Gastrocnemius medialis (tissue), 4 donors: ENCODE measurements around the gene RANBP10. TPM values are rescaled to one million over a fixed set of nuclear protein-coding genes. Genes with fewer than 3 reads are reported as not detected.

Experiments
- ATAC-seq, 2 donors: fragments of 150-250 bp; one replicate each; pipeline ENCODE4 v1.9.1; 2016
- DNase-seq, 2 donors: peaks; one replicate each; pipeline ENCODE4 v3.0.0-alpha.2; 2019
- H3K27ac ChIP-seq, 4 donors: fragments of 200-600 bp; sonication (generic); 1 replicate in 1 of 4; 2 replicates in 3 of 4; pipeline ENCODE4 v1.5.1; 2016 to 2018; ENCODE audit warnings: mild to moderate bottlenecking in 2 of 4, moderate library complexity in 1 of 4
- H3K27me3 ChIP-seq, 3 donors: fragments of 200-600 bp; sonication (generic) in 2 of 3; 1 replicate in 1 of 3; 2 replicates in 2 of 3; pipeline versions ENCODE4 v1.5.1 to v1.6.0; 2016 to 2019; ENCODE audit warnings: mild to moderate bottlenecking in 1 of 3, moderate library complexity in 1 of 3
- H3K36me3 ChIP-seq, 2 donors: fragments of 200-600 bp; sonication (generic) in 1 of 2; one replicate each; pipeline ENCODE4 v1.5.1; 2017 to 2018
- H3K4me1 ChIP-seq, 2 donors: fragments of 200-600 bp; sonication (generic) in 1 of 2; one replicate each; pipeline ENCODE4 v1.5.1; 2016 to 2017; ENCODE audit warnings: mild to moderate bottlenecking in 2 of 2
- H3K4me3 ChIP-seq, 4 donors: fragments of 200-600 bp; sonication (generic) in 3 of 4; 1 replicate in 1 of 4; 2 replicates in 3 of 4; pipeline ENCODE4 v1.5.1; 2016 to 2019; ENCODE audit warnings: mild to moderate bottlenecking in 2 of 4
- H3K9me3 ChIP-seq, 3 donors: fragments of 200-600 bp; sonication (generic) in 2 of 3; 1 replicate in 1 of 3; 2 replicates in 2 of 3; pipeline ENCODE4 v1.5.1; 2016 to 2019
- POLR2A ChIP-seq, 2 donors: fragments of 450-650 bp; IDR thresholded peaks; one replicate each; pipeline ENCODE4 v1.6.1; 2017; ENCODE audit warnings: antibody characterized with exemption in 2 of 2, mild to moderate bottlenecking in 2 of 2, moderate library complexity in 2 of 2
- in situ Hi-C, 4 donors: fragments of 200-750 bp; cut with MboI; loops; one replicate each; pipeline versions ENCODE4 v1.15.0 to v1.8.0; 2017; ENCODE audit warnings: low sequenced_read_pairs in 4 of 4
- intact Hi-C: fragments of 100-400 bp; cut with DNase I; formaldehyde crosslinking; loops from one replicate; pipeline ENCODE4 v1.15.1; 2023; ENCODE audit warnings: low total_unique reads
- total RNA-seq, 4 donors: library from RNA; depleted of rRNA; stranded (reverse); fragments of >200 nt; gene quantifications; one replicate each; pipeline versions ENCODE4 v1.1.0 to v1.2.3, GENCODE V29; 2016
- TF ChIP-seq, protein P1 (sequence below), 5 experiments: fragments of 450-650 bp in 3 of 5; fragments of 200-600 bp in 2 of 5; sonication (generic) in 2 of 5; IDR thresholded peaks in 4 of 5; conservative IDR thresholded peaks in 1 of 5; 1 replicate in 4 of 5; 2 replicates in 1 of 5; pipeline ENCODE4 v1.5.1; 2016 to 2019; ENCODE audit warnings: antibody characterized with exemption in 5 of 5, mild to moderate bottlenecking in 3 of 5, moderate library complexity in 3 of 5

RANBP10 gene
- 10 to 100 TPM; 12.6 to 46.6 (median 14.8) TPM for total RNA-seq

GRCh38 chr16:67806428-67807147, at the start of gene RANBP10, which contains the start of gene TSNAXIP1:
Gene RANBP10, minus strand, starts transcription at chr16:67806560. Its CDS starts 24 bp downstream, at chr16:67806536.
Gene TSNAXIP1, plus strand, starts transcription at chr16:67806889. Its CDS starts 261 bp downstream, at chr16:67807150.
- peaks cover 0 to 18% of the 10 kb centered on the region in 2 donors for H3K36me3 ChIP-seq
- no peaks in the 10 kb centered on the region for H3K27me3 ChIP-seq
- DNase-seq (peak; percentile 98 to 99), ATAC-seq (peak; percentile 97 to 98)
- peak within 1 kb of the TSS; percentile 86 to 99 (median 96) for H3K4me3 ChIP-seq
- peak; percentile 92 to 97 for TF ChIP-seq POLR2A (IDR thresholded peaks at IDR 0.05)
- TF ChIP-seq, protein P1, sequence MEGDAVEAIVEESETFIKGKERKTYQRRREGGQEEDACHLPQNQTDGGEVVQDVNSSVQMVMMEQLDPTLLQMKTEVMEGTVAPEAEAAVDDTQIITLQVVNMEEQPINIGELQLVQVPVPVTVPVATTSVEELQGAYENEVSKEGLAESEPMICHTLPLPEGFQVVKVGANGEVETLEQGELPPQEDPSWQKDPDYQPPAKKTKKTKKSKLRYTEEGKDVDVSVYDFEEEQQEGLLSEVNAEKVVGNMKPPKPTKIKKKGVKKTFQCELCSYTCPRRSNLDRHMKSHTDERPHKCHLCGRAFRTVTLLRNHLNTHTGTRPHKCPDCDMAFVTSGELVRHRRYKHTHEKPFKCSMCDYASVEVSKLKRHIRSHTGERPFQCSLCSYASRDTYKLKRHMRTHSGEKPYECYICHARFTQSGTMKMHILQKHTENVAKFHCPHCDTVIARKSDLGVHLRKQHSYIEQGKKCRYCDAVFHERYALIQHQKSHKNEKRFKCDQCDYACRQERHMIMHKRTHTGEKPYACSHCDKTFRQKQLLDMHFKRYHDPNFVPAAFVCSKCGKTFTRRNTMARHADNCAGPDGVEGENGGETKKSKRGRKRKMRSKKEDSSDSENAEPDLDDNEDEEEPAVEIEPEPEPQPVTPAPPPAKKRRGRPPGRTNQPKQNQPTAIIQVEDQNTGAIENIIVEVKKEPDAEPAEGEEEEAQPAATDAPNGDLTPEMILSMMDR (IDR thresholded peaks at IDR 0.05 in 4 of 5, conservative IDR thresholded peaks at IDR 0.05 in 1 of 5) = no peak
- no peaks in the 10 kb centered on the region for H3K9me3 ChIP-seq
- peak within 1 kb of the TSS; percentile 92 to 99 (median 97) for H3K27ac ChIP-seq
- in situ Hi-C loops = loop anchor here in 2 of 4 donors (25.0 kb wide), 2 partner anchors 231 to 431 kb away; partner anchors contain the start of genes ESRP2 (in 1 of the 2) and PLA2G15 (in 1 of the 2)
- intact Hi-C loops = loop anchor here (1.0 to 10.0 kb wide), 4 partner anchors 40 to 282 kb away; partner anchors contain the start of genes CENPT, CTCF, NUTF2 and RIPOR1
- peaks cover 32 to 35% of the 10 kb centered on the region in 2 donors for H3K4me1 ChIP-seq

GRCh38 chr16:67855789-67856188, 49.4 kb upstream of the RANBP10 start:
- TF ChIP-seq, protein P1 (IDR thresholded peaks at IDR 0.05 in 4 of 5, conservative IDR thresholded peaks at IDR 0.05 in 1 of 5) = no peak
- TF ChIP-seq POLR2A (IDR thresholded peaks at IDR 0.05) = no peak
- no peaks in the 10 kb centered on the region for H3K27me3 ChIP-seq
- H3K9me3 ChIP-seq = no peaks in the 10 kb centered on the region
- peak overlapping the region; percentile 93 to 99 (median 97) for H3K27ac ChIP-seq
- intact Hi-C loops (no loop called here), in situ Hi-C loops (no loop called here)
- no peak for ATAC-seq
- no peaks in the 10 kb centered on the region for H3K36me3 ChIP-seq
- H3K4me1 ChIP-seq = peaks cover 50% of the 10 kb centered on the region in 2 donors
- DNase-seq = no peak
- H3K4me3 ChIP-seq = no peak overlapping the region

- Histone ChIP-seq H3K36me3 (no peaks in the 10 kb centered on the region), H3K27me3 (no peaks in the 10 kb centered on the region), H3K27ac (no peak overlapping the region), H3K4me1 (peaks cover 39 to 40% of the 10 kb centered on the region in 2 donors), H3K9me3 (no peaks in the 10 kb centered on the region), H3K4me3 (no peak overlapping the region)
- intact Hi-C loops (no loop called here), in situ Hi-C loops (no loop called here)
- no peak for ATAC-seq
- TF ChIP-seq, protein P1 (IDR thresholded peaks at IDR 0.05 in 4 of 5, conservative IDR thresholded peaks at IDR 0.05 in 1 of 5) = no peak
- TF ChIP-seq POLR2A (IDR thresholded peaks at IDR 0.05) = no peak
- no peak for DNase-seq
These were observed 47.3 kb upstream of the RANBP10 start for GRCh38 chr16:67853670-67854069.

DNA sequence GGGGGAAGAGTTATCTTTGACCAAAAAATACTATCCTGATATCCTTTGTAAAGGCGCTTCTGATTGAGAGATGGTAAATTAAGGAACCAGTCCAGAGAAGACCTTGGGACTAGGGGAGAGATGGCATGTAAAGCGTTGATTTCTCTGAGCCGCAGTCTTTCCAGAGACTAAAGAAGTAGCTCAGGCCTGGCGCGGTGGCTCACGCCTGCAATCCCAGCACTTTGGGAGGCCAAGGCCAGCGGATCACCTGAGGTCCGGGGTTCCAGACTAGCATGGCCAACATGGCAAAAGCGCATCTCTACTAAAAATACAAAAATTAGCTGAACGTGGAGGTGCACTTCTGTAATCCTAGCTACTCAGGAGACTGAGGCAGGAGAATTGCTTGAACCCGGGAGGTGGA, 41.8 kb upstream of the RANBP10 start:
- intact Hi-C loops (loop anchor here (10.0 kb wide), 1 partner anchor 283 kb away; the partner anchor contains the start of gene CTCF), in situ Hi-C loops (no loop called here)
- peak overlapping the region; percentile 80 to 99 (median 94) for H3K4me3 ChIP-seq
- H3K27me3 ChIP-seq = no peaks in the 10 kb centered on the region
- H3K4me1 ChIP-seq = peaks cover 43 to 48% of the 10 kb centered on the region in 2 donors
- TF ChIP-seq, protein P1 (IDR thresholded peaks at IDR 0.05 in 4 of 5, conservative IDR thresholded peaks at IDR 0.05 in 1 of 5) = no peak
- no peak for TF ChIP-seq POLR2A (IDR thresholded peaks at IDR 0.05)
- ATAC-seq (no peak), DNase-seq (no peak)
- no peaks in the 10 kb centered on the region for H3K9me3 ChIP-seq
- H3K36me3 ChIP-seq = no peaks in the 10 kb centered on the region
- peak overlapping the region; percentile 98 to 100 (median 99) for H3K27ac ChIP-seq
